K562 (cell line): Measurements from ENCODE around the gene KPTN. TPM values are rescaled to one million over a fixed set of nuclear protein-coding genes. Genes with fewer than 3 reads are reported as not detected.
A peak's percentile ranks its signal among the peaks of the same experiment; 100 is the strongest.

Experiments used
- ATAC-seq: fragments of 200-7000 bp; cut with Tn5 transposase; 3 replicates; pipeline ENCODE4 v1.9.1; 2020; ENCODE audit warnings: moderate library complexity
- BruUV-seq: library from RNA; stranded (reverse); fragments of 400-500 nt; replicated peaks from 2 replicates; lab custom pipeline; 2021; lab: Mats Ljungman, UMichigan
- CTCF ChIA-PET: fragments of 300-600 bp; formaldehyde crosslinking; extraction: SDS; loops from one replicate; lab custom pipeline; 2021; ENCODE audit warnings: low intra/inter-chr PET ratio; lab: Yijun Ruan, JAX
- POLR2A ChIA-PET: fragments of 300-600, 350-650 bp; sonication (Branson Sonifier 250); formaldehyde crosslinking; extraction: SDS; loops from one replicate; lab custom pipeline; 2021; ENCODE audit warnings: antibody characterized with exemption, inconsistent platforms; lab: Yijun Ruan, JAX
- DNase-seq, 4 experiments: peaks; one replicate each; pipeline versions ENCODE4 v3.0.0 to v3.0.0-alpha.2; 2011 to 2018; ENCODE audit warnings: low spot score in 3 of 4, mixed read lengths in 3 of 4; ENCODE audit errors: extremely low read depth in 1 of 4
- FAIRE-seq: peaks from 2 replicates; lab custom pipeline; 2011; peaks lifted over from hg19 to GRCh38; lab: Jason Lieb, UNC
- H2AFZ ChIP-seq: 2 replicates; pipeline ENCODE4 v1.6.0; 2011; ENCODE audit warnings: low read depth, low read length, control low read depth, inconsistent platforms
- H3K27ac ChIP-seq: fragments of 200-600 bp; 3 replicates; pipeline ENCODE4 v1.8.0; 2011; ENCODE audit warnings: low read depth, mild to moderate bottlenecking, control low read depth, inconsistent platforms, low read length, moderate library complexity, mixed read lengths; ENCODE audit errors: extremely low read depth
- H3K27me3 ChIP-seq, 2 experiments: fragments of 300-600 bp in 1 of 2; 2 replicates in 1 of 2; 3 replicates in 1 of 2; pipeline versions ENCODE4 v1.6.0 to v1.8.0; 2011; ENCODE audit warnings: inconsistent platforms in 2 of 2, low read length in 2 of 2, mild to moderate bottlenecking in 1 of 2, mixed read lengths in 1 of 2, moderate library complexity in 1 of 2; ENCODE audit not compliant: control insufficient read depth in 2 of 2, insufficient read depth in 2 of 2
- H3K36me3 ChIP-seq: fragments of 300-600 bp; 3 replicates; pipeline ENCODE4 v1.8.0; 2011; ENCODE audit warnings: mild to moderate bottlenecking, low read length, inconsistent platforms; ENCODE audit not compliant: control insufficient read depth, insufficient read depth
- H3K4me1 ChIP-seq, 2 experiments: fragments of 200-600 bp in 1 of 2; replicated peaks in 1 of 2; 2 replicates in 1 of 2; 3 replicates in 1 of 2; pipeline versions ENCODE4 v1.5.1 to v1.8.0; 2011; ENCODE audit warnings: inconsistent platforms in 2 of 2, low read length in 2 of 2, mild to moderate bottlenecking in 1 of 2, mixed read lengths in 1 of 2, moderate library complexity in 1 of 2; ENCODE audit not compliant: control insufficient read depth in 2 of 2, insufficient read depth in 2 of 2
- H3K4me2 ChIP-seq: 2 replicates; pipeline ENCODE4 v1.6.1; 2011; ENCODE audit warnings: low read length, control low read depth, inconsistent platforms, mixed read lengths; ENCODE audit not compliant: insufficient read depth
- H3K4me3 ChIP-seq: fragments of 200-600 bp; sonication (generic), shearing (Covaris generic); 2 replicates; pipeline ENCODE4 v1.5.1; 2016; ENCODE audit warnings: control low read depth, inconsistent platforms
- H3K79me2 ChIP-seq: fragments of 200-600 bp; 3 replicates; pipeline ENCODE4 v1.8.0; 2011; ENCODE audit warnings: low read length, inconsistent platforms; ENCODE audit not compliant: control insufficient read depth, insufficient read depth
- H3K9ac ChIP-seq, 2 experiments: 2 replicates each; pipeline versions ENCODE4 v1.6.0 to v1.6.1; 2011; ENCODE audit warnings: low read depth in 2 of 2, low read length in 2 of 2, control low read depth in 1 of 2, inconsistent platforms in 1 of 2, mild to moderate bottlenecking in 1 of 2, mixed read lengths in 1 of 2; ENCODE audit not compliant: insufficient read depth in 1 of 2
- H3K9me1 ChIP-seq: one replicate; pipeline ENCODE4 v1.6.0; 2011; ENCODE audit warnings: inconsistent platforms, mild to moderate bottlenecking, low read length, moderate library complexity; ENCODE audit not compliant: control insufficient read depth, insufficient read depth
- H3K9me3 ChIP-seq: replicated peaks from 2 replicates; pipeline ENCODE4 v1.5.1; 2011; ENCODE audit warnings: low read depth, low read length, inconsistent platforms; ENCODE audit not compliant: control insufficient read depth, insufficient read depth
- H4K20me1 ChIP-seq: replicated peaks from 2 replicates; pipeline ENCODE4 v1.6.1; 2011; ENCODE audit warnings: low read length, inconsistent platforms, mixed read lengths; ENCODE audit not compliant: control insufficient read depth, insufficient read depth
- ATF2 ChIP-seq: sonication (generic); formaldehyde crosslinking; IDR thresholded peaks from 2 replicates; pipeline ENCODE4 v1.8.1; 2022; ENCODE audit warnings: missing genetic modification reagents
- CEBPG ChIP-seq, 3 experiments: fragments of 200-800 bp in 1 of 3; sonication (Bioruptor generic) in 1 of 3; sonication (generic) in 1 of 3; formaldehyde crosslinking in 1 of 3; IDR thresholded peaks in 2 of 3; conservative IDR thresholded peaks in 1 of 3; 2 replicates each; pipeline versions ENCODE4 v1.6.1 to v1.8.0; 2016 to 2022; ENCODE audit warnings: missing compliant biosample characterization in 2 of 3, missing genetic modification characterization in 2 of 3, mild to moderate bottlenecking in 1 of 3, missing genetic modification reagents in 1 of 3
- FUS ChIP-seq: fragments of 200-400 bp; formaldehyde crosslinking; optimal IDR thresholded peaks from 2 replicates; pipeline ENCODE3; 2017; ENCODE audit warnings: low read depth, low read length
- HNRNPL ChIP-seq: fragments of 200-400 bp; formaldehyde crosslinking; IDR thresholded peaks from 2 replicates; pipeline ENCODE4 v1.6.1; 2017; ENCODE audit warnings: low read depth, mild to moderate bottlenecking, low read length
- NR3C1 ChIP-seq: sonication (generic); formaldehyde crosslinking; IDR thresholded peaks from 2 replicates; pipeline ENCODE4 v1.8.1; 2022; ENCODE audit warnings: missing genetic modification reagents
- RNF2 ChIP-seq: sonication (generic); IDR thresholded peaks from 2 replicates; pipeline ENCODE4 v1.6.1; 2016
- THAP7 ChIP-seq: fragments of 250-450 bp; sonication (Bioruptor Pico); IDR thresholded peaks from 2 replicates; pipeline ENCODE4 v1.5.0; 2021
- UBTF ChIP-seq, 2 experiments: IDR thresholded peaks; 2 replicates each; pipeline ENCODE4 v1.6.1; 2012; ENCODE audit warnings: improper control_type of control experiment in 2 of 2, low read depth in 2 of 2, low read length in 2 of 2, borderline replicate concordance in 1 of 2
- ZNF174 ChIP-seq: fragments of 250-450 bp; sonication (Bioruptor Pico); IDR thresholded peaks from 2 replicates; pipeline ENCODE4 v1.4.0; 2020; ENCODE audit warnings: mild to moderate bottlenecking
- ZNF217 ChIP-seq: sonication (generic); formaldehyde crosslinking; IDR thresholded peaks from 2 replicates; pipeline ENCODE4 v1.8.0; 2022; ENCODE audit warnings: mild to moderate bottlenecking, missing genetic modification reagents
- ZNF431 ChIP-seq: sonication (generic); formaldehyde crosslinking; IDR thresholded peaks from 2 replicates; pipeline ENCODE4 v1.8.0; 2022; ENCODE audit warnings: mild to moderate bottlenecking, missing genetic modification reagents
- ZNF449 ChIP-seq: fragments of 250-450 bp; sonication (Bioruptor Pico); IDR thresholded peaks from 2 replicates; pipeline ENCODE4 v1.8.0; 2022; ENCODE audit warnings: moderate library complexity, mild to moderate bottlenecking, inconsistent platforms
- ZNF77 ChIP-seq: fragments of 250-450 bp; sonication (Bioruptor Pico); IDR thresholded peaks from 2 replicates; pipeline ENCODE4 v1.5.0; 2020
- ZNF79 ChIP-seq: fragments of 250-450 bp; sonication (Bioruptor Pico); IDR thresholded peaks from 2 replicates; pipeline ENCODE4 v1.4.0; 2020; ENCODE audit warnings: low read depth, mild to moderate bottlenecking, moderate library complexity
- WGBS: fragments of 100-300 bp; shearing (Covaris generic); methylation state at CpG from one replicate; pipeline ENCODE4 v1.1.6; 2016; ENCODE audit warnings: low coverage, mixed read lengths; ENCODE audit not compliant: insufficient coverage; ENCODE audit errors: missing lambda C conversion rate; 5-methylcytosine and 5-hydroxymethylcytosine counted together
- in situ Hi-C: fragments of 300-500 bp; cut with MboI; formaldehyde crosslinking; loops from 4 replicates; pipeline ENCODE4 v1.15.0; 2018; ENCODE audit warnings: inconsistent platforms, mixed read lengths
- intact Hi-C: fragments of 100-400 bp; cut with micrococcal nuclease; formaldehyde crosslinking; loops from 2 replicates; pipeline ENCODE4 v1.14.2; 2022
- polyA plus RNA-seq, 8 experiments: library from polyadenylated mRNA; depleted of rRNA in 4 of 8; stranded (reverse) in 5 of 8; unstranded in 3 of 8; fragments of >200 nt; fragmentation: Nextera tagmentation in 2 of 8; fragmentation: Illumina TruSeq in 1 of 8; extraction: Ambion mirVana in 2 of 8; extraction: Trizol in 1 of 8; gene quantifications; 2 replicates each; pipeline versions ENCODE4 v1.2.1 to v1.2.3, GENCODE V29; 2011 to 2014; ENCODE audit warnings: inconsistent platforms in 1 of 8, missing spikeins in 1 of 8
- total RNA-seq, 7 experiments: library from RNA; depleted of rRNA in 6 of 7; stranded (reverse); fragments of >200 nt in 6 of 7; fragmentation: Illumina TruSeq in 2 of 7; extraction: Trizol in 2 of 7; gene quantifications; 2 replicates each; pipeline versions ENCODE4 v1.2.1 to v1.2.3, GENCODE V29; 2011 to 2021; ENCODE audit warnings: low replicate concordance in 1 of 7

Gene KPTN
- total and polyA plus RNA-seq, 9 of the 15 experiments (the other 6 are each of a cell fraction or from before 2014, with no cell fraction given): 0.56 to 18.2 (median 8.5) TPM

- WGBS: 10% methylated on average over 80 of the region's 95 CpGs
- peaks cover 5% of the 10 kb centered on the region for H3K9me1 ChIP-seq
- DNase-seq (peak; percentile 96 to 98 (median 96)), FAIRE-seq (peak; percentile 96), ATAC-seq (peak; percentile 92)
- no peaks in the 10 kb centered on the region for H3K9me3 ChIP-seq
- peak overlapping the region; percentile 100 for H2AFZ ChIP-seq
- intact Hi-C loops (loop anchor here (10.0 kb wide), 1 partner anchor 157 kb away; the partner anchor contains the start of gene BICRA), in situ Hi-C loops (no loop called here)
- peak overlapping the region; percentile 84 for H3K27ac ChIP-seq
- peak overlapping the region; percentile 60 for H3K4me3 ChIP-seq
- ChIA-PET CTCF (no interaction called here), POLR2A (interaction anchor here (0.6 to 1.5 kb wide), 15 partner anchors 9 to 273 kb away, joined by 3 to 7 read pairs (median 4); partner anchors contain the start of gene SLC8A2)
- no peaks in the 10 kb centered on the region for H3K36me3 ChIP-seq
- H3K4me1 ChIP-seq: peaks cover 13 to 39% of the 10 kb centered on the region in 2 experiments; a peak in 4 of 5 replicates
- no peaks in the 10 kb centered on the region for H3K79me2 ChIP-seq
- H3K27me3 ChIP-seq: peaks cover 19 to 42% of the 10 kb centered on the region in 2 experiments; a peak in 4 of 5 replicates
- H3K9ac ChIP-seq: peak overlapping the region; percentile 70 to 83
- peaks cover 7% of the 10 kb centered on the region; the same call in 1 of the 2 replicates for H4K20me1 ChIP-seq
- peak overlapping the region; percentile 97 for H3K4me2 ChIP-seq
- no TSS peak for BruUV-seq
- TF ChIP-seq UBTF (IDR thresholded peaks at IDR 0.05; ENCODE audit: borderline replicate concordance in 1 of 2, low read depth in 2 of 2, low read length in 2 of 2) (no peak), CEBPG (CRISPR knock-in tag; IDR thresholded peaks at IDR 0.05) (peak; percentile 54; the same call in 1 of the 2 replicates), CEBPG (tag; conservative IDR thresholded peaks at IDR 0.05 in 1 of 2, IDR thresholded peaks at IDR 0.05 in 1 of 2) (no peak), ZNF174 (CRISPR knock-in tag) (no peak), ZNF79 (CRISPR knock-in tag) (no peak), ZNF431 (CRISPR knock-in tag) (peak; percentile 83), ATF2 (CRISPR knock-in tag) (peak; percentile 83; the same call in 1 of the 2 replicates), ZNF449 (CRISPR knock-in tag) (no peak), THAP7 (no peak), RNF2 (0 out of 2 replicates have a peak, but pooled peaks have one; percentile 73), ZNF77 (CRISPR knock-in tag) (no peak), NR3C1 (CRISPR knock-in tag) (peak; percentile 98), FUS (peak; percentile 61), HNRNPL (peak; percentile 91), ZNF217 (CRISPR knock-in tag) (0 out of 2 replicates have a peak, but pooled peaks have one; percentile 27)
Measured at GRCh38 chr19:47447470-47448359, 36.3 kb downstream of the KPTN start.
